HG03139 (cell line): ENCODE measurements around the gene SCRN1.
A peak's percentile ranks its signal among the peaks of the same experiment; 100 is the strongest.

Experiments
- ATAC-seq: cut with Tn5 transposase; IDR thresholded peaks from one replicate; pipeline ENCODE4 v1.9.1; 2021; ENCODE audit not compliant: unreplicated experiment

Gene SCRN1

DNA sequence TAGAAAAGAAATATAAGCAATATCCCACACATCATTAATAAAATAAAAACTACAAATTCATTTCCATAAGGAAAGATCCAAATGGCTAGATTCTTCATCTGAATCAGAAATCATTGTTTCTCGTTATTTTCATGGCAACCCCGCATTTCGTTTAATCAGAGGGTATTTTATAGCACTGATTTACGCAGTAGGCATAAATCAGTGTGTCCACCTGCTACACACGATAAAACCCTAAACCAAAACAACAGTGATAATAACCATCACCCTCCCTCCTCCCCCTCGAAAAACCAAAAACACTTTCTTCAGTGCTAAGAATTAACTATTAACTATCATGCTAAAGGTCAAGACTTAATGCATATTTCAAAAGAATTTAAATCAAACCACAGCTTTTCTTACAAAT, 20.4 kb upstream of the SCRN1 start:
- no peak for ATAC-seq

DNA sequence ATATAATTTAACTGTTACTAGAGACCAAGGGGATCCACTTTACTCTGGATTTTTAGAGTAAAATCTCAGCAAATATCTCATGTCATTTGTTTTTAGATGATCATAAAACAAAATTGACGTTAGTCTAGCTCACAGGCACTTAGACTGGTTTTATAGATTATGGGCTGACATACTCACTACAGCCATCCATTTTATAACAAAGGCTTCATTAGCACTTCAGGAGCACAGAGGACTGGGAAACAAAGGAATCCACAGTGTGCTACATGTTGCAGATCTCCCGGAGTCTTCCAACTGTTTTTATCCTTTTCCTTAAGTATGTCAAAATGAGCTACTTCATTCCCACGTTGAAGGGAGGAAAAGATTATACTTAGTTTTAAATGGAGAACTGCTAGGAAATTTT, 15.9 kb upstream of the SCRN1 start:
- no peak for ATAC-seq

DNA sequence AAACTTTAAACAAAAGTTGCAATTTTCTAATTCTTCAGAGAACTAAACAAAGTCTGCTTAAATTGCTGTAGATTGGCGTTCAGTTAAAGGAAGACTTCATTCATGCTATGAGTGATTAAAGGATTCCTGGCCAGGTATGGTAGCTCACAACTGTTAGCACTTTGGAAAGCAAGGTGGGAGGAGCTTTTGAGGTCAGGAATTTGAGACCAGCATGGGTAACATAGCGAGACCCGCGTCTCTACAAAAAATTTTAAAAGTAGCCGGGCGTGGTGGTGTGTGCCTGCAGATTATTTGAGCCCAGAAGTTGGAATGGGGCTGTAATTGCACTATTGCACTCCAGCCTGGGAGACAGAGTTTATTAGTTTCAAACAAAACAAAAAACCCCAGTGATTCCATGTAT, 13.5 kb upstream of the SCRN1 start:
- ATAC-seq = no peak

DNA sequence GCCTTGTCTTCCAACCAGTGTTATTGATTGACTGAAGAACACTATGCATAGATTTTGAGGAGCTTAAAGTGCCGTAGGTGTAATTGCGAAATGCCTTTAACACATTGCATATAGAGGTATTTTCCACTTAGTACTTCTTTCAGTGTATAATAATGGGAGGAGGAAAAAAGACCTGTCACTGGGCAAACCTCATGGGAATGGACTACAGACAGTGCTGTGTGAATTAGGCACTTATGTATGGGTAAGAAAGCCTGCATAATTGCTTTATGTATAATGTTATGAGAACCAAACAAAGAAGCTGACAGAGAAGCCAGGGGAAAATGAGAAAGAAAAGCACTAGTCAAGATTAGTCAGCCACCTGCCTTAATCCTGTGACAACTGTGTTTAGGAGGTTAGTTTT, 12.4 kb upstream of the SCRN1 start:
- ATAC-seq = no peak

DNA sequence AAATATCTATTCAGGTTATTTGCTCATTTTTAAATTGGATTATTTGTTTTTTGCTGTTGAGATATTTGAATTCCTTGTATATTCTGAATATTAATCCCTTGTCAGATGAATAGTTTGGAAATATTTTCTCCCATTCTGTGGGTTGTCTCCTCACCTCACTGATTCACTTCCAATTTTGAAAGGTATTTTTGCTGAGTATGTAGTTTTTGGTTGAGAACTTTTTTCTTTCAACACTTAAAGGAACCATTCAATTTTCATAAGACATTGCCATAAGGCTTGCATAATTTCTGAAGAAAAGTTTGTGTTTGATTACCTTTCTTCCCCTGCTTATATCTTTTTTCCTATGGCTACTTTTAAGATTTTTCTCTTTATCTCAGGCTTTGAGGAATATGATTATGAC, 8.9 kb upstream of the SCRN1 start:
- no peak for ATAC-seq

DNA sequence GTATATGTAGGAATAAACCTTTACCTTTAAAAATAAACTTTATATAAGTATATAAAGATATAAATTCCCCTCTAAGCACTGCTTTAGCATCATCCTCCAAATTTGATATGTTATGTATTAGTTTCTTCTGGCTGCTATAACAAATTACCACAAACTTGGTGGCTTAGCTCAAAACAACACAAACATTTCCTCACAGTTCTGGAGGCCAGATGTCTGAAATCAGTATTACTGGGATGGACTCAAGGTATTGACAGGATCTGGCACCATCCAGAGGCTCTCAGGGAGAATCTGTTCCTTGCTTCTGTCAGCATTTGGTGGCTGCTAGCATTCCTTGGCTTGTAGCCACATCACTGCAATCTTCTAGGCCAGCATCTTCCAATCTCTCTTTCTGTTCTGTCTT, 6.7 kb upstream of the SCRN1 start:
- no peak for ATAC-seq

DNA sequence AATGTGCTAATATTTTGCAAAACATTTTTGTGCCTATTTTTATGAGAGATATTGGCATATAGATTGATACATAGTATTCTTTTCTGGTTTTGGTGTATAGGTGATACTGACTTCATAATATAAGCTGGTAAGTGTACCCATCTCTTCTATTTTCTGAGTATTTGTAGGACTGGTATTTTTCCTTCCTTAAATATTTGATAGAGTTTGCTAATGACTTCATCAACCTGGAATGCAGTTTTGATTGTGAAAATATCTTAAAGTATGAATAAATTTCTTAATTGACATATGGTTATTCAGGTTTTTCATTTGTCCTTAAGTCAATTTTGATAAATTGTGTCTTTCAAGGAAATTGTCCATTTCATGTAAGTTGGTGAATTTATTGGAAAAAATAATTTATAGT, 6.1 kb upstream of the SCRN1 start:
- ATAC-seq = no peak

DNA sequence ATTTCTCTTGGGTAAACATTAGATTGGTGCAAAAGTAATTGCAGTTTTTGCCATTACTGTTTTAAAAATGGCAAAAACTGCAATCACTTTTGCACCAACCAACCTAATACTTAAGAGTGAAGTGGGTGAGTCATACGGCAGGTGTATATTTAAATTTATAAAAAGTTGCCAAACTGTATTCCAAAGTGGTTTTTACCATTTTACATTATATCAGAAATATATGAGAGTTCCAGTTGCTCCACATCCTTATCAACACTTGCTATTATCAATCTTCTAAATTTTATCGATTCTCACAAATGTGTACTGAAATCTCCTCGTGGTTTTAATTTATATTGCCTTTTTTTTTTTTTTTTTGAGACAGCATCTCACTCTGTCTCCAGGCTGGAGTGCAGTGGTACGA, 3.5 kb upstream of the SCRN1 start:
- no peak for ATAC-seq

DNA sequence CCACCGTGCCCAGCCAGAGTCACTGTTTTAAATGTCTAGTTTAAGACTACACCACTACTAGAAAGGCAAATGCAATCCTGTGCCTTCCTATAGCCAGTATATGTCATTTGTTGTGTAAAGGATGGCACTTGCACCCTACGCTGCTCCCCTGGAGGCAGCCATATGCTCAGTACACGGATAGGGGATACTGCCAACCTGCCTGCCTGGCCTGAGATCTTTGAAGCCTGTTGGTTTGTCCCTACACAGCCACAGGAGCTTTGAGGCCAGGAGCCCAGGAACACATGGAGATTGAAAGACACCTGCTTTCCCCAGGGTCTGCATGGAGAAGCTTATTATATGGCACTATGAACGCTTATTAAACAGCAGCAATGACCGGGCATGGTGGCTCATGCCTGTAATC, 2.3 kb upstream of the SCRN1 start:
- ATAC-seq = no peak

DNA sequence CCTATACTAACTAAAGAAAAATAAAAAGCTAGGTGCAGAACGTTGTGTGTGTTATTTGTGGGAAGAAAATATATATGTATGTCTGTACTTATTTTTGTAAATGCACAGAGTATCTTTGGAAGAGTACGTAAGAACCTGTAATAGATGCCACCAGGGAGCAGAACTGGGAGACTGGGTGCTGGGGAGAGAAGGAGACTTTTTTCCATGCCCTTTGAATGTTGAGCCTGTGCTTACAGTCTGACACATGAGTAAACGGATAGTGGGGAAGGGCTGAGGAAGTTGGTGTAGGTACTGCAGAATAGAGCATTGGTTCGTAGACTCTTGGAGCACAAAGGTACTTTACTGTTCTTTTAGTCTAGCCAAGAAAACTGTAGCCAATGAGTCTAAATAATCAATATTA, 1.3 kb upstream of the SCRN1 start:
- ATAC-seq = no peak

DNA sequence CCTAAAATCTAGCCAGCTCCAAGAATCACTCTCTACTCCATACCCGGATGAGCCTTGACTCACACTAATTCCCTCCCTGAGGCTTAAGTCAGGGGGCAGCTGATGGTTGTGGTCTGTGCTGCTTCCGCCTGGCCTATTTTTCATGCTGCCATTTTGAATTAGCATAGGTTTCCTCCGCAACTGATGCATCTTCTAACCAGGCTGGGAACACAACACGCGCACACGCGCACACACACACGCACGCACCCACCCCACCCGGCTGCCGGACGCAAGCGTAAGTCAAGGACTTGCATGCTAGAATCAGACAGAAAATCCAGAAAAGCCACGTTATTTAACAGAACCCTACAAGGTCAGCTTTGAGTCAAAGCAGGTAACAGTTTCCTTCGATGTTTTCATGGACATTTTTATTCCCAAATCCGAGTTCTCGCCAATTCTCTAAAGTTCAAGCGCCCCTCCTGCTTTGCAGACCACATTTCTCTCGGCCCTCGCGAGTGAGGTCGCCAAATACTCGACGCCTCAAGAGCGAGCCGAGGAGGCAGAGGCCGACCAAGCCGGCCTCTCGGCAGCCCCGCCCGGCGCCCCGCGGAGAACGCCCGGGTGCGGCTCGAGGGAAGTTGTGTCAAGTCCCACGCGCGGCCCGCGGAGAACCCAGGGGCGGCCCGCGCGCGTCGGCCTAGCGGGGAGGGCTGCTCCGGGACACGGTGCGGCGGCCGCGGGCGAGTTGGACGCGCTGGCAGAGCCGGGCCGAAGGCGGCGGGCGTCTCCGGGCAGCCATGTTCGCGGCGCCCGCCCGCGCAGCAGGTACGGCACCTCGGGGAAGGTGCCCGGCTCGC, 961 bp downstream of the SCRN1 start:
- ATAC-seq = peak; percentile 42

DNA sequence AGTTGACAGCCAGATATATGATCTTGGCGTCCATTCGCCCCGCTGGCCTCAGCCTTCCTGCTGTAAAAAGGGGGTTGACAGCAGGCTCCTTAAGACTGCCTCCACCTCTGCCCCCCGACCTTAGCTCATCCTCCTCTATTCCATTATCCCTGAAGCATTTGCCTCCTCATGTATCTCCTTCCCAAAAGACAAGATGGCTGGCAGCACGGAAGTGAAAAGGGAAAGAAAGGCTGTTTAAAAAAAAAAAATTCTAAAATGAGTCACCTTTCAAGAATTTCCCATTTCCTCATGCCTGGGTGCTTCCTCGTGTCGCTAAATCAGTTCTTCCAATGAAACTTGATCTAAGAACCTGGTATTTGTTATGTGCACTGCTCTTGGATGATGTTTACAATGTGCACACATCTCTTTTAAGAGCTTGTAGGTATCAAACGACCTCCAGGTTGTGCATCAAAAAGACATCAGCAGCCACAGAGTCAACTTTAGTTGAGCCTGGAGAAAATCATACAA, 1.7 kb downstream of the SCRN1 start:
- ATAC-seq = no peak

DNA sequence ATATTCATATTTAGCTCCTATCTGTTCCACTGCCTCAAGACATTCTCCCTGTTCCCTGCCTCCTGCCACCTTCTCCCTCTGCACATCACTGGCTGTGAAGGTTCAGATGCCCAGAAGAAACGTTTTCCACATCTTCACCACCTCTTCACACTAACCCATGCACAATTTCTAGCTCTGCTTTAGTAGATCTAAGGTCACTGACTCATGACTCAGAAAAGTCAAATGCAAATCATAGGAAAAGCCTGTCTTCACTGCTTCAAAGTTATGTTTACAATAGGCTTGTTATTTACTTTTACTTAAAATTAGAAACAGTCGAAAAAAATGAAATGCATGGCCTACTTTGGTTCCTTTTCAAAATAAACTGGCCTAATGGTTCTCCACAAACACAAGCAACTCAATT, 2.5 kb downstream of the SCRN1 start:
- ATAC-seq = no peak

DNA sequence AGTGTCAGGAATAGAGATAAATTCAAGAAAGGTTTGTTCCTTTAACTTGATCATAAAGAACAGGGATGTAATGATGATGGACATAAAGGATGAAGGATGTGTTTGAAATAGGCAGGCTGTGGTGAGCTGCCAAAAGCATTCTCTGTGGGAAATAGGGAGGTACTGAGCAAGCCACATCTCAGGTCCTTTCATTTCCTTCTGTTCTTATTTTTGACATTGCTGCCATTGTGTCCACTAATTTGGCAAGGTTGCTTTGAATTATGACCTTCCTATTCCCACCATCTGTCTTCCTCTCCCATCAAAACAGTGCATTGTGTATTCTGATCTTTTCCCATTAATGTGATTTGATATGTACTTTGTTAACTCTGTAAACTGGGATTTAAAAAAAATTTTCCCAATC, 9.4 kb downstream of the SCRN1 start:
- ATAC-seq = no peak

DNA sequence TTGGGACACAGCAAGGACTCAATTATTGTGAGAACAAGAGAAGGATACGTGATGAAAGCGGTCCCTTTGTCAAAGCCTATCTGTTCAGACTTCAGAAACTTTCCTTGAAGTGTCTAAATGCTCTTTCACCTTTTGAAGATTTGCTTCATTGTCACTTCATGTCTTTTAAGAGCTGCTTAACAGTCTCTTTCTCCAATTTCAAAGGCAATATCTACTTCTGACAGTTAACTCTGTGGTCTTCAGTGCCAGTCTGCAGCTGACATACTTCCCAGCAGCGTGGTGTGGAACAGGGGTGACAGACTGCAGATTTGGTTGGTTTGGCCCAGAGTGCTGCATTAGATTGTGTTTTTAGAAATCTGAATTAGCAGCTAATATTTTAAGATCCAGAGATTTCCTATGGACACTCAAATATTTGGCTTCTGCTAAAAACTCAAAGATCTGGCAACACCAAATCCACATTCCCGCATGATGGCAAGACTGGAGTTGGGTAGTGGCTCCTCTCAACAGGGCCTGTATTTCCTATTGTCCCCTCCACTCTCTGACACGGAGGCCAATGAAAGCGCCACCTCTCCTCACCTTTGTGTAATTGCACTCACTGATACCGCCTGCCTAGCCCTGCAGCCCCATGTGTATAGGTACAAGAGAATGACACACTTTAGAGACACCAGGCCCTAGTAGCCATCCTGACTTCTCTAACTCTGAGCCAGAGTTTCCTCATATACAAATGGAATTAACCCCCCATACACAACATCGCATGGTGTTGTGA, 11.5 kb downstream of the SCRN1 start:
- no peak for ATAC-seq

DNA sequence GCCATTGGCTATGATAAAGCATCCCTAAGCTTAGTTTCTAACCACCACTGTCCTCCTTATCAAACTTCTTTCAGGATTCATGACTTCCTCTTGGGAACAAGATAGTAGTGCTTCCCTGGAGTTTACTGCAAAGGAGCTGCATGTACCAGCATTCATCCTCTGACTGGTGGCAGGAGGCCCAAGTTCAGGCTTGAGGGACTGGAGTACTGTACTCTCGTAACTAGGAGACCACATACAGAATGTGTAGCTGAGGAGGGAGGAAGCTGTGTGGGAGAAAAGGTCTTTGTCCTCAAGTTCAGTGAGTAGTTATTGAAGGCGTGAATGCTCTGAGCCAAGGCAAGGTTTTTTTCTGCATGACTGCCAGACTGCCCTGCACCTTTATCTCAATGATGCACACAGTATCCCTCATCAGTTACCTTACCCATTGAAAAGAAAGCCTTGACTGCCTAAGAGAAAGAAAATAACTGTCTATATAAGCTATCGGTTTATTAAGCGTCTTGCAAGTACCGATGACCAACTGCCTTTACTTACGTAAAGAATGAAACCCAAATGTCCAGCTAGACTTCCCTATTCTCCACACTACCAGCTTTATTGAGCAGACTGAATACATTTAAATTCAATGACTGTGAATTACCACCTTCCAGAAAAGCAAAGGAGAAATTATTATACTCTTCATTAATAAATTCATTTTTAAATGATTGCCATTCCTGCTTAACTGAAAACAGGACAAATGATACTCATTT, 12.8 kb downstream of the SCRN1 start:
- ATAC-seq = no peak

DNA sequence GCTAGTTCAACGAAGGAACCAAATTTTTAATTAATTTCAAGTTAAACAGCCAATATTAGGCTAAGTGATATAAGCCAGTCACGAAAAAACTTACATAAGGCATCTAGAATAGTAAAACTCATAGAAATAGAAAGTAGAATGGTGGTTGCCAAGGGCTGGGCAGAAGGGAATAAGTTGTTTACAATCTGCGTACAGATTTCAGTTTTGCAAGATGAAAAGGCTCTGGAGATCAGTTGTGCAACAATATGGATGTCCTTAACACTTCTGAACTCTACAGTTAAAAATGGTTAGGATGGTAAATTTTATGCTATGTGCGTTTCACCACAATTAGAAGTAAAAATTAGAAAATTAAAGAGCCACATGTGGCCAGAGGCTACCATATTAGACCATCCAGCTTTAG, 13.3 kb downstream of the SCRN1 start:
- ATAC-seq = no peak

DNA sequence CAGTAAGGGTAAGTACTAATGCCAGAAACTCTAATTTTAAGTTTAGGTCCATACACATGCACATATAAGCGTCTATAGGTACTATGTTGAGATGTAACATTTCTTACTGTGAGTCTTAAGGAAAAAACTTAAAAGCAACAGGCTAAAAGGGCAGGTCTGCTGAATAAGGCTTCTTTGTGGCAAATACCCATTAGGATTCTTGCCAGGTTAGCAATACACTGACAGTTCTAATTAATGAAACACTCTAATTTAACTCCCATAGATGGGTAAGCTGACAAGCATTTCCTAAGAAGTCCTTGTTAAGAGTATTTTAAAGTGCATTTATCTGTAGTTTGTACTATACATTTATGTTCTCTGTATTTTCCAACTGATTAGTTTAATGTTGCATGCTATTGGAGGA, 14.0 kb downstream of the SCRN1 start:
- ATAC-seq = no peak

DNA sequence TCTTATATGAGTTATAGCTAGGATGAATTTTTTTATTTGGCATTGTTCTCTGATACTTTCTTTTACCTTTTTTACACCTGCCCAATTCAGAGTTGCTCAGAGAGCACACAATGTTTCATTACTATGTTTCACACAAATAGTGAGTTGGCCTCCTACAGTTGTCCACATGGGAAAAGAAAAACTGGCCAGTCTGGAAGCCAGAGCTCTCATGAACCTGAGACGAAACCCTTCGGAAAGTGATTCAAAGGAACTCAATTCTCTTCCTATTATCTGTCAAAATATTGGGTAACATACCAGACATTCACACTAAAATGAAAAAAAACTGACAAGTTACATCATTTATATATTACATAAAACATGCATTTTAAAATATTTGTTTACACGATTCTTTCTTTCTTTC, 15.3 kb downstream of the SCRN1 start:
- ATAC-seq = no peak

DNA sequence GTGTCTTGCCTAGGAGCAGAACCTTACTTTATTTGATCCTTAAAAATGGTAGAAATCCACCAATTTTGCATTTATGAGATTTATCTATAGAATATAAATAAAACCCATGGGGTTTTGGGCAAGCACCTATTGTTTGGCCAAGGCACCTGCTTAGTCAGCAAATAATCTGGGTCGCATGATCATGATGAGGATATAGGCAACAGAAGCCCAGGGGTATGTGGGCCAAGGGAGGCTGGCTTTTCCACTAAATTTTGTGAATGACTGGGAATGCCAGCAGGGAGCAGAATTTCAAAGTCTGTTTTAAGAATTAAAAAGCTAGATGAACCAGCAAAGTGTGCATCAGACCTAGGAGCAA, 17.3 kb downstream of the SCRN1 start:
- no peak for ATAC-seq

DNA sequence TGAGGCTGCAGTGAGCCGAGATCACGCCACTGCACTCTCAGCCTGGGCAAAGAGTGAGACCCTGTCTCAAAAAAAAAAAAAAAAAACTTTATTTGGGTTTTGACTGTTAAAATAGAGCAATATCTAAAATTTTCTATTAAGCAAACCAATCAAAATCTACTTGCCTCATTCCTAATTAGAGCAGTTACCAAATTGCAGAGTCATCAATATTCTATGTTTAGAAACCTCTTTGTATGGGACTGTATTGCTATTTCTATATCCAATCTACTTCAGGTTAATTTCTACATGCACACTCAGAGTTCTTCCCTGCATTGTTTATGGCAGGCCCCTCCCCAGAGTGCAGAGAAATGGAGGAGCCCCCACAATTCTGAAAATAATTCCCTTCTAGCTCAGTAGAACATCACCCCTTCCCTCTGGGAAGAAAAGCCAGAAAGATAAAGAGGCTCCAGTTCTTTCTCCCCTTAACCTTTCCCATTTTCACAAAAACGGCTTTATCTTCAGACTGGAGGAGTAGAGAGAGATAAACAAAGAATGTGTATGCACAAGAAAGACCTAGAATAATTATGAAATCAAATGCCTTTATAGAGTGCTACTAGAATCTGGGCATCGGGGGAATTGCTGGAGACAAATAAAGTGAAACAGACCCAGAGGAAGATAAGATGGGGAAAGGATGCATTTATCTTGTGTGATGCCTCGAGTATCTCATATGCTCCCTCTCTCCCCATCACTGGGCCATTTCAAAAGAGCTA, 17.9 kb downstream of the SCRN1 start:
- ATAC-seq = no peak
